GM23338 (cell line): Measurements from ENCODE around the gene FOXE3. TPM values are rescaled to one million over a fixed set of nuclear protein-coding genes. Genes with fewer than 3 reads are reported as not detected.

Source experiments
- ATAC-seq: fragments of 200-7000 bp; cut with Tn5 transposase; 3 replicates; pipeline ENCODE4 v1.9.1; 2020
- DNase-seq: peaks from one replicate; pipeline ENCODE4 v3.0.0-alpha.2; 2015; ENCODE audit warnings: low spot score
- H2AFZ ChIP-seq: fragments of 200-600 bp; sonication (generic); 2 replicates; pipeline ENCODE4 v1.8.0; 2016; ENCODE audit warnings: antibody characterized with exemption, mild to moderate bottlenecking, moderate library complexity
- H3F3A ChIP-seq: fragments of 200-600 bp; sonication (generic); replicated peaks from 2 replicates; pipeline ENCODE4 v1.8.0; 2017; ENCODE audit warnings: antibody characterized with exemption, mixed run types, low read depth
- H3K27ac ChIP-seq: fragments of 200-600 bp; sonication (generic); 2 replicates; pipeline ENCODE4 v1.6.1; 2016; ENCODE audit warnings: low read depth
- H3K27me3 ChIP-seq: fragments of 200-600 bp; sonication (generic); 2 replicates; pipeline ENCODE4 v1.8.0; 2016; ENCODE audit warnings: mild to moderate bottlenecking, mixed run types, moderate library complexity; ENCODE audit not compliant: insufficient read depth
- H3K36me3 ChIP-seq: fragments of 200-600 bp; sonication (generic); 2 replicates; pipeline ENCODE4 v1.8.0; 2016; ENCODE audit warnings: mild to moderate bottlenecking; ENCODE audit not compliant: insufficient read depth
- H3K4me1 ChIP-seq: fragments of 200-600 bp; sonication (generic); 2 replicates; pipeline ENCODE4 v1.8.0; 2016; ENCODE audit warnings: mild to moderate bottlenecking, moderate library complexity; ENCODE audit not compliant: insufficient read depth
- H3K4me2 ChIP-seq: fragments of 200-600 bp; sonication (generic); 2 replicates; pipeline ENCODE4 v1.7.1; 2017; ENCODE audit warnings: mixed run types
- H3K4me3 ChIP-seq: fragments of 200-600 bp; sonication (generic); 2 replicates; pipeline ENCODE4 v1.6.1; 2016; ENCODE audit warnings: mixed run types
- H3K79me2 ChIP-seq: fragments of 200-600 bp; sonication (generic); replicated peaks from 2 replicates; pipeline ENCODE4 v1.8.0; 2017; ENCODE audit warnings: mild to moderate bottlenecking; ENCODE audit not compliant: insufficient read depth
- H3K9me2 ChIP-seq: fragments of 200-600 bp; sonication (generic); 2 replicates; pipeline ENCODE4 v1.8.0; 2017; ENCODE audit not compliant: insufficient read depth
- H4K20me1 ChIP-seq: fragments of 200-600 bp; sonication (generic); replicated peaks from 2 replicates; pipeline ENCODE4 v1.8.0; 2017; ENCODE audit warnings: mild to moderate bottlenecking; ENCODE audit not compliant: insufficient read depth
- H3K27ac Mint-ChIP-seq: 2 replicates; pipeline ENCODE4 v1.8.0; 2020; ENCODE audit warnings: inconsistent platforms, mild to moderate bottlenecking, moderate library complexity, mixed read lengths
- H3K27me3 Mint-ChIP-seq: 3 replicates; pipeline ENCODE4 v1.8.0; 2022; ENCODE audit warnings: low read depth, mild to moderate bottlenecking, moderate library complexity, mixed read lengths, inconsistent platforms; ENCODE audit not compliant: insufficient read depth, poor library complexity
- H3K36me3 Mint-ChIP-seq: 3 replicates; pipeline ENCODE4 v1.8.0; 2021; ENCODE audit warnings: low read depth, mild to moderate bottlenecking, inconsistent platforms, moderate library complexity, mixed read lengths
- H3K4me1 Mint-ChIP-seq: 3 replicates; pipeline ENCODE4 v1.8.0; 2020; ENCODE audit warnings: mild to moderate bottlenecking, inconsistent platforms, mixed read lengths
- H3K4me3 Mint-ChIP-seq: 3 replicates; pipeline ENCODE4 v1.8.0; 2021; ENCODE audit warnings: moderate library complexity, mild to moderate bottlenecking, inconsistent platforms, mixed read lengths
- H3K9me3 Mint-ChIP-seq: 3 replicates; pipeline ENCODE4 v1.8.0; 2020; ENCODE audit warnings: moderate library complexity, mild to moderate bottlenecking, inconsistent platforms, mixed read lengths
- CREB1 ChIP-seq: fragments of 250-450 bp; sonication (Bioruptor Pico); IDR thresholded peaks from 2 replicates; pipeline ENCODE4 v1.5.0; 2020; ENCODE audit warnings: low read depth, mild to moderate bottlenecking, moderate library complexity
- CTCF ChIP-seq, 2 experiments: fragments of 200-600 bp in 1 of 2; sonication (generic) in 1 of 2; conservative IDR thresholded peaks; 2 replicates each; pipeline versions ENCODE4 v1.5.1 to v1.6.1; 2016 to 2017; ENCODE audit warnings: antibody characterized with exemption in 2 of 2, low read depth in 2 of 2, mild to moderate bottlenecking in 2 of 2, moderate library complexity in 1 of 2
- EZH2 ChIP-seq: fragments of 200-600 bp; sonication (generic); IDR thresholded peaks from one replicate; pipeline ENCODE4 v1.8.0; 2017; ENCODE audit warnings: antibody characterized with exemption, mild to moderate bottlenecking, low read depth; ENCODE audit not compliant: unreplicated experiment
- EZH2phosphoT487 ChIP-seq: fragments of 200-600 bp; sonication (generic); IDR thresholded peaks from one replicate; pipeline ENCODE4 v1.8.1; 2018; ENCODE audit warnings: antibody characterized with exemption; ENCODE audit not compliant: unreplicated experiment
- JUNB ChIP-seq: IDR thresholded peaks from one replicate; pipeline ENCODE4 v1.6.1; 2016; ENCODE audit warnings: antibody characterized with exemption; ENCODE audit not compliant: unreplicated experiment
- NANOG ChIP-seq: IDR thresholded peaks from 2 replicates; pipeline ENCODE4 v1.6.1; 2016; ENCODE audit warnings: antibody characterized with exemption, borderline replicate concordance
- POLR2AphosphoS5 ChIP-seq: IDR thresholded peaks from 2 replicates; pipeline ENCODE4 v1.6.1; 2016; ENCODE audit warnings: antibody characterized with exemption, low read depth
- REST ChIP-seq: IDR thresholded peaks from one replicate; pipeline ENCODE4 v1.6.1; 2018; ENCODE audit warnings: antibody characterized with exemption; ENCODE audit not compliant: unreplicated experiment
- STAT1 ChIP-seq: IDR thresholded peaks from one replicate; pipeline ENCODE4 v1.6.1; 2016; ENCODE audit warnings: antibody characterized with exemption; ENCODE audit not compliant: unreplicated experiment
- ZNF114 ChIP-seq: fragments of 250-450 bp; sonication (Bioruptor Pico); IDR thresholded peaks from 2 replicates; pipeline ENCODE4 v1.5.0; 2020; ENCODE audit warnings: mild to moderate bottlenecking, moderate library complexity
- ZNF331 ChIP-seq: fragments of 250-450 bp; sonication (Bioruptor Pico); IDR thresholded peaks from 2 replicates; pipeline ENCODE4 v1.5.0; 2020; ENCODE audit warnings: low read depth, mild to moderate bottlenecking, moderate library complexity
- polyA plus RNA-seq: library from polyadenylated mRNA; unstranded; fragments of >200 nt; fragmentation: Nextera tagmentation; extraction: Ambion mirVana; gene quantifications from 2 replicates; pipeline ENCODE4 v1.2.1, GENCODE V29; 2016
- total RNA-seq: library from RNA; depleted of rRNA; stranded (reverse); fragments of >200 nt; shearing (Covaris generic); gene quantifications from 2 replicates; pipeline ENCODE4 v1.2.3, GENCODE V29; 2014
- TF ChIP-seq, protein P1 (sequence below): IDR thresholded peaks from 2 replicates; pipeline ENCODE4 v1.6.1; 2016; ENCODE audit warnings: antibody characterized with exemption
- TF ChIP-seq, protein P2 (sequence below): fragments of 250-450 bp; sonication (Bioruptor Pico); IDR thresholded peaks from 2 replicates; pipeline ENCODE4 v1.5.0; 2020; ENCODE audit warnings: mild to moderate bottlenecking, moderate library complexity

FOXE3 gene
- total and polyA plus RNA-seq, 2 experiments from 2014 or later: not detected

GRCh38 chr1:47431534-47431933 is 15.4 kb downstream of the FOXE3 start:
- TF ChIP-seq, protein P1, sequence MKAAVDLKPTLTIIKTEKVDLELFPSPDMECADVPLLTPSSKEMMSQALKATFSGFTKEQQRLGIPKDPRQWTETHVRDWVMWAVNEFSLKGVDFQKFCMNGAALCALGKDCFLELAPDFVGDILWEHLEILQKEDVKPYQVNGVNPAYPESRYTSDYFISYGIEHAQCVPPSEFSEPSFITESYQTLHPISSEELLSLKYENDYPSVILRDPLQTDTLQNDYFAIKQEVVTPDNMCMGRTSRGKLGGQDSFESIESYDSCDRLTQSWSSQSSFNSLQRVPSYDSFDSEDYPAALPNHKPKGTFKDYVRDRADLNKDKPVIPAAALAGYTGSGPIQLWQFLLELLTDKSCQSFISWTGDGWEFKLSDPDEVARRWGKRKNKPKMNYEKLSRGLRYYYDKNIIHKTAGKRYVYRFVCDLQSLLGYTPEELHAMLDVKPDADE: no peak
- no peak for TF ChIP-seq POLR2AphosphoS5
- TF ChIP-seq CTCF (conservative IDR thresholded peaks at IDR 0.05; ENCODE audit: low read depth in 2 of 2): no peak
- no peak for TF ChIP-seq EZH2phosphoT487
- no peak for TF ChIP-seq CREB1 (CRISPR knock-in tag)
- TF ChIP-seq, protein P2, sequence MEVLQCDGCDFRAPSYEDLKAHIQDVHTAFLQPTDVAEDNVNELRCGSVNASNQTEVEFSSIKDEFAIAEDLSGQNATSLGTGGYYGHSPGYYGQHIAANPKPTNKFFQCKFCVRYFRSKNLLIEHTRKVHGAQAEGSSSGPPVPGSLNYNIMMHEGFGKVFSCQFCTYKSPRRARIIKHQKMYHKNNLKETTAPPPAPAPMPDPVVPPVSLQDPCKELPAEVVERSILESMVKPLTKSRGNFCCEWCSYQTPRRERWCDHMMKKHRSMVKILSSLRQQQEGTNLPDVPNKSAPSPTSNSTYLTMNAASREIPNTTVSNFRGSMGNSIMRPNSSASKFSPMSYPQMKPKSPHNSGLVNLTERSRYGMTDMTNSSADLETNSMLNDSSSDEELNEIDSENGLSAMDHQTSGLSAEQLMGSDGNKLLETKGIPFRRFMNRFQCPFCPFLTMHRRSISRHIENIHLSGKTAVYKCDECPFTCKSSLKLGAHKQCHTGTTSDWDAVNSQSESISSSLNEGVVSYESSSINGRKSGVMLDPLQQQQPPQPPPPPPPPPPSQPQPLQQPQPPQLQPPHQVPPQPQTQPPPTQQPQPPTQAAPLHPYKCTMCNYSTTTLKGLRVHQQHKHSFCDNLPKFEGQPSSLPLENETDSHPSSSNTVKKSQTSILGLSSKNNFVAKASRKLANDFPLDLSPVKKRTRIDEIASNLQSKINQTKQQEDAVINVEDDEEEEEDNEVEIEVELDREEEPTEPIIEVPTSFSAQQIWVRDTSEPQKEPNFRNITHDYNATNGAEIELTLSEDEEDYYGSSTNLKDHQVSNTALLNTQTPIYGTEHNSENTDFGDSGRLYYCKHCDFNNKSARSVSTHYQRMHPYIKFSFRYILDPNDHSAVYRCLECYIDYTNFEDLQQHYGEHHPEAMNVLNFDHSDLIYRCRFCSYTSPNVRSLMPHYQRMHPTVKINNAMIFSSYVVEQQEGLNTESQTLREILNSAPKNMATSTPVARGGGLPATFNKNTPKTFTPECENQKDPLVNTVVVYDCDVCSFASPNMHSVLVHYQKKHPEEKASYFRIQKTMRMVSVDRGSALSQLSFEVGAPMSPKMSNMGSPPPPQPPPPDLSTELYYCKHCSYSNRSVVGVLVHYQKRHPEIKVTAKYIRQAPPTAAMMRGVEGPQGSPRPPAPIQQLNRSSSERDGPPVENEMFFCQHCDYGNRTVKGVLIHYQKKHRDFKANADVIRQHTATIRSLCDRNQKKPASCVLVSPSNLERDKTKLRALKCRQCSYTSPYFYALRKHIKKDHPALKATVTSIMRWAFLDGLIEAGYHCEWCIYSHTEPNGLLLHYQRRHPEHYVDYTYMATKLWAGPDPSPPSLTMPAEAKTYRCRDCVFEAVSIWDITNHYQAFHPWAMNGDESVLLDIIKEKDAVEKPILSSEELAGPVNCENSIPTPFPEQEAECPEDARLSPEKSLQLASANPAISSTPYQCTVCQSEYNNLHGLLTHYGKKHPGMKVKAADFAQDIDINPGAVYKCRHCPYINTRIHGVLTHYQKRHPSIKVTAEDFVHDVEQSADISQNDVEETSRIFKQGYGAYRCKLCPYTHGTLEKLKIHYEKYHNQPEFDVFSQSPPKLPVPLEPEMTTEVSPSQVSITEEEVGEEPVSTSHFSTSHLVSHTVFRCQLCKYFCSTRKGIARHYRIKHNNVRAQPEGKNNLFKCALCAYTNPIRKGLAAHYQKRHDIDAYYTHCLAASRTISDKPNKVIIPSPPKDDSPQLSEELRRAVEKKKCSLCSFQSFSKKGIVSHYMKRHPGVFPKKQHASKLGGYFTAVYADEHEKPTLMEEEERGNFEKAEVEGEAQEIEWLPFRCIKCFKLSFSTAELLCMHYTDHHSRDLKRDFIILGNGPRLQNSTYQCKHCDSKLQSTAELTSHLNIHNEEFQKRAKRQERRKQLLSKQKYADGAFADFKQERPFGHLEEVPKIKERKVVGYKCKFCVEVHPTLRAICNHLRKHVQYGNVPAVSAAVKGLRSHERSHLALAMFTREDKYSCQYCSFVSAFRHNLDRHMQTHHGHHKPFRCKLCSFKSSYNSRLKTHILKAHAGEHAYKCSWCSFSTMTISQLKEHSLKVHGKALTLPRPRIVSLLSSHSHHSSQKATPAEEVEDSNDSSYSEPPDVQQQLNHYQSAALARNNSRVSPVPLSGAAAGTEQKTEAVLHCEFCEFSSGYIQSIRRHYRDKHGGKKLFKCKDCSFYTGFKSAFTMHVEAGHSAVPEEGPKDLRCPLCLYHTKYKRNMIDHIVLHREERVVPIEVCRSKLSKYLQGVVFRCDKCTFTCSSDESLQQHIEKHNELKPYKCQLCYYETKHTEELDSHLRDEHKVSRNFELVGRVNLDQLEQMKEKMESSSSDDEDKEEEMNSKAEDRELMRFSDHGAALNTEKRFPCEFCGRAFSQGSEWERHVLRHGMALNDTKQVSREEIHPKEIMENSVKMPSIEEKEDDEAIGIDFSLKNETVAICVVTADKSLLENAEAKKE (CRISPR knock-in tag): no peak
- no peak for TF ChIP-seq JUNB
- TF ChIP-seq EZH2: no peak
- TF ChIP-seq ZNF114 (CRISPR knock-in tag): no peak
- TF ChIP-seq REST: no peak
- TF ChIP-seq ZNF331 (CRISPR knock-in tag): no peak
- TF ChIP-seq STAT1: no peak
- TF ChIP-seq NANOG: no peak
- H4K20me1 ChIP-seq: peaks cover 6% of the 10 kb centered on the region; the same call in 1 of the 2 replicates
- DNase-seq: peak; percentile 63
- no peaks in the 10 kb centered on the region for H3K79me2 ChIP-seq
- no peaks in the 10 kb centered on the region for H3K36me3 Mint-ChIP-seq
- peaks cover 93% of the 10 kb centered on the region for H3K27me3 Mint-ChIP-seq
- peaks cover 4% of the 10 kb centered on the region; the same call in 2 of the 3 replicates for H3K9me3 Mint-ChIP-seq
- H3K36me3 ChIP-seq: no peaks in the 10 kb centered on the region
- no peak overlapping the region for H2AFZ ChIP-seq
- H3K4me1 ChIP-seq: peaks cover 30% of the 10 kb centered on the region
- ATAC-seq: peak; percentile 5
- H3K4me3 ChIP-seq: no peak overlapping the region
- H3K4me1 Mint-ChIP-seq: peaks cover 36% of the 10 kb centered on the region
- no peak overlapping the region for H3K27ac ChIP-seq
- H3K27me3 ChIP-seq: peaks cover 100% of the 10 kb centered on the region
- no peaks in the 10 kb centered on the region for H3F3A ChIP-seq
- H3K4me2 ChIP-seq: no peak overlapping the region
- no peaks in the 10 kb centered on the region for H3K9me2 ChIP-seq
- H3K27ac Mint-ChIP-seq: no peak overlapping the region
- H3K4me3 Mint-ChIP-seq: no peak overlapping the region
